Raji (cell line): Measurements from ENCODE around the gene MSH3.
A peak's percentile ranks its signal among the peaks of the same experiment; 100 is the strongest.

Experiments
- POLR2A ChIP-seq: IDR thresholded peaks from 2 replicates; pipeline ENCODE4 v1.6.1; 2011; ENCODE audit warnings: low read depth, low read length, control low read depth; ENCODE audit not compliant: insufficient read depth

MSH3 gene

GRCh38 chr5:80654391-80655230 lies at the start of gene MSH3, which contains the start of gene DHFR:
Gene MSH3 (plus strand): TSS chr5:80654652. CDS start chr5:80654728, 76 bp downstream.
Gene DHFR (minus strand): TSS chr5:80654983. CDS start chr5:80654489, 494 bp downstream.
- peak; percentile 92 for TF ChIP-seq POLR2A

DNA sequence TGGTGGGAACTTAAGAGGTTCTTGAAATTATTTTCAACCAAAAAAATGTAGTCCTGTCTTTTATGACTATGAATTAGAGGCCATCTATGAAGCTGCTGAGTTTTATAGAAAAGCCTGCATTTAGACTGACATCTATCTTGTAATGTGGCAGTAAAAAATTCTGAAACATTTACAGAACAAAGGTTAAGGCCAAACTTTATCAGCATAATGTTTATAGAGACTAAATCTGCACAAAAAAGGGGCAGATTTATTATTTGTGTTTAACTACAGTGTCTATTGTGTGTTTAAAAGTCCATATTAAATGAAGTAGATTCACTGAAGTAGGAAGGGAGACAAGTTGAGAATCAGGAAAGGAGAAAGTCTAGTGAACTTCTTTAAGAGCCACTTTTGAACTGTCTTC lies 47.1 kb upstream of the MSH3 start:
- TF ChIP-seq POLR2A: no peak

GRCh38 chr5:80607832-80608231 lies 46.6 kb upstream of the MSH3 start:
- no peak for TF ChIP-seq POLR2A

- no peak for TF ChIP-seq POLR2A
Observed at GRCh38 chr5:80608731-80609130, 45.7 kb upstream of the MSH3 start.

DNA sequence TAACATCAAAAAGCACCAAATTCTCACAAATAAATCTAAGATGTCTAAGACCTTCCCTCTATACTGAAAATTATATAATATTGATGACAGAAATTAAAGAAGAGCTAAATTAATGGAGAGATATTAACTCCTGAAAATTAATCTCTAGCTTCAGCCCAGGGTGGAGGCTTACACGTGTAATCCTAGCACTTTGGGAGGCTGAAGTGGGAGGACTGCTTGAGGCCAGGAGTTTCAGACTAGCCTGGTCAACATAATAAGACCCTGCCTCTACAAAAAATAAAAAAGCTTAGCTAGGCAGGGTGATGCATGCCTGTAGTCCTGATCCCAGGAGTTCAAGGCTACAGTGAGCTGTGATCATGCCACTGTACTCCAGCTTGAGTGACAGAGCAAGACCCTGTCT lies 44.8 kb upstream of the MSH3 start:
- TF ChIP-seq POLR2A: no peak

DNA sequence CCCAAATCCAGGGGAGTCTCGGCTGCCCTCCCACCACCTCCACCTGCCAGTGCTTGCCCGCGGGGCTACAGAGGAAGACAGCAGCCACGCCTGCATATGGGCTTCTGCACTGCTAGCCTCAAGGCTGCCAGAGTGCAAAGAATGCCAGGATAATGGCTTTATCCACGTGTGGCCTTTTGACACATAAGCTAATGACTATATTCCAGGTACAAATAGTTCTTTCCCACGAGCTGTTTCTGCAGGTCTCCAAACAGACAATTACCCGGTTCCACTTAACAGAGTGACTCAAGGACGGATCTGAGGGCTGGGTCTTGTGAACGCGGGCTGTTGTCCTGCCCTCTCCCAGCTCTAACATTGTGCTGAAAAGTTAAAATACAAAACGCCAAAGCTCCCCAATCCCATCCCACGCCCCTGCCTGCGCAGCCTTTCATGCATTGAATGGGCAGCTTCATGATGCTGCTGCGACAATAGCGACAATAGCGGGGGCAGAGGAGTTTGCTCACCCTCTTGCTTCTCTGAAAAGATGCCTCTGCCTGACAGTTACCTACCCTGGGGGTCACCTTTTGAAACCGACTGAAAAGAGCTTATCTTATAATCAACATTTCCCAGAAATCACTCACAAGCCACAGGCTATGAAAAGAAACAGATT lies 39.1 kb upstream of the MSH3 start:
- no peak for TF ChIP-seq POLR2A

DNA sequence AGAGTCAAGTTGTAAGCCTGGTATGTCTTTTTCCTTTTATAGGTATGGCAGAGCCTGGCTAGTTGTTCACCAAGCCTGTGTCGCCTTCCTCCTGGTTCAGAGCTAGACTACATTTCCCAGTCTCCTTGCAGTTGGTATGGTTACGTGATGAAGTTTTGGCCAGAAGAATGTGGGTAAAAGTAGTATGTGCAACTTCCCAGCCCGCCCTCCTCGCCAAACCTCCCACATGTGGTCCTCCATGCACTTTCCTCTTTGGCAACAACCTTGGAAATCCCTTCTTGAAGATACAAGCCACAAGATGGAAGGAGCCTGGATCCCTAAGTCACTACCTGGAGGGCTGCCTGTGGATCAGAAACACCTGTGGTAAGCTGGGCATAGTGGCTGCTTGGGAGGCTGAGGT lies 36.0 kb upstream of the MSH3 start:
- TF ChIP-seq POLR2A: no peak

- no peak for TF ChIP-seq POLR2A
Observed at GRCh38 chr5:80619086-80619485, 35.4 kb upstream of the MSH3 start.

GRCh38 chr5:80620211-80620610 lies 34.2 kb upstream of the MSH3 start:
- TF ChIP-seq POLR2A: no peak

DNA sequence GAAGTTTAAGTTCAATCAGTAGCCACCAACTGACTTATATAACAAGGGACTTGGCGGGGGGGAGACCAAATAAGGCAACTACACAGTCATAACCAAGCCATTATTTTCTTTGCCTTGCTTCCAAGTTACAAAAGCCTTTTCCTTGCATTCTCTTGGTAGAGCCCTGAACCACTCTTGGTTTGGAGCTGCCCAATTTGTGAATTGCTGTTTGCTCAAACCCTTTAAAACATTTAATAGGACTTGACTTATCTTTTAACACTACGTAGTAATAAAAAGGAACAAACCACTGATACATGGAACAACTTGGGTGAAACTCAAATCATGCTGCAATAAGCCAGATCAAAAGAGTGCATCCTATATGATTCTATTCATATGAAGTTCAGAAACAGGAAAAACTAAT lies 31.7 kb upstream of the MSH3 start:
- TF ChIP-seq POLR2A: no peak

- TF ChIP-seq POLR2A: no peak
Observed at GRCh38 chr5:80623999-80624398, 30.5 kb upstream of the MSH3 start.

DNA sequence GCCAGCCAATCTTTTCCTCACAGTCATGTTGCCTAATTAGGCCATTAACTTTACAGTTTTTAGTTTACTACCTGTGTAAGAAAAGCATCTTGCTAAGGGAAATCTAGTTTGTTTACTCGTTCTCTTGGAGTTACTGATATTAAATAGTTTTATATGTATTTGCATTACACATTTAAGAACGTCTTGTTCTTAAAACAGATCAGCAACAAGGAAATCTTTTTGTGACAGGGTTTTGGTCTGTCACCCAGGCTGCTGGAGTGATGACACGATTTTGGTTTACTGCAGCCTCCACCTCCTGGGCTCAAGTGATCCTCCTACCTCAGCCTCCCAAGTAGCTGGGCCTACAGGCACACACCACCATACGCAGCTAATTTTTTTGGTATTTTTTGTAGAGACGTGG lies 29.2 kb upstream of the MSH3 start:
- TF ChIP-seq POLR2A: no peak

GRCh38 chr5:80629281-80629680 lies 25.2 kb upstream of the MSH3 start:
- TF ChIP-seq POLR2A: no peak

GRCh38 chr5:80631278-80632259 lies 22.9 kb upstream of the MSH3 start:
- no peak for TF ChIP-seq POLR2A

DNA sequence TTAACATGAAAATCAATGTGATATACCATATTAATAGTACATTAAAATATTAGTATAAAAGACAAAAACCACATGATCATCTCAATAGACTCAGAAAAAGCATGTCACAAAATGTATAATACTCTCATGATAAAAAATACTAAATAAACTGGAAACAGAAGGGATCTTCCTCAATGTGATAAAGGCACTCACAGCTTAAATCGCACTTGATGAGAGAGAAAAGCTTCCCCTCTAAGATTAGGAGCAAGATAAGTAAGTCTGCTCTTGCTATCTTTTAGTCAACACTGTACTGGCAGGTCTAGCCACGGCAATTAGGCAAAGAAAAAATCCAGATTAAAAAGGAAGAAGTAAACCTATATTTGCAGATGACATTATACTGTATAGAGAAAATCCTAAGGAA lies 21.8 kb upstream of the MSH3 start:
- no peak for TF ChIP-seq POLR2A
